ENCODE results near the gene SUMF1.

DNA sequence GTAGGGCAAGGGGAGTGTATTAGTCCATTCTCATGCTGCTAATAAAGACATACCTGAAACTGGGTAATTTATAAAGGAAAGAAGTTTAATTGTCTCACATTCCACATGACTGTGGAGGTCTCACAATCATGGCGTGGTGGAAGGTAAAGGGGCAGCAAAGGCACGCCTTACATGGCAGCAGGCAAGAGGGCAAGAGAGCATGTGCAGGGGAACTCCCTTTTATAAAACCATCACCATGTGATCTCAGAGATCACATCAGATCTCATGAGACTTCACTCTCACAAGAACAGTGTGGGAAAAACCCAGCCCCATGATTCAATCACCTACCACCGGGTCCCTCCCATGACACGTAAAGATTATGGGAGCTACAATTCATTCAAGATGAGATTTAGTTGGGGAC is 41.4 kb downstream of the SUMF1 start:
- no peak for TF ChIP-seq CTCF (IDR thresholded peaks at IDR 0.05 in 2 of 3, conservative IDR thresholded peaks at IDR 0.05 in 1 of 3; ENCODE audit: borderline replicate concordance in 1 of 3, insufficient read depth in 1 of 3, low read depth in 2 of 3, low read length in 2 of 3)
- no peak for TF ChIP-seq ZBTB33 (IDR thresholded peaks at IDR 0.05; ENCODE audit: extremely low read depth, insufficient replicate concordance, low read length)
- TF ChIP-seq POLR2A (IDR thresholded peaks at IDR 0.05; ENCODE audit: borderline replicate concordance, extremely low read depth, insufficient read depth, insufficient read length): no peak
- TF ChIP-seq POLR2AphosphoS5 (IDR thresholded peaks at IDR 0.05; ENCODE audit: low read depth, low read length): no peak
- TF ChIP-seq ZNF274 (IDR thresholded peaks at IDR 0.05; ENCODE audit: low read depth, low read length): no peak
- TF ChIP-seq RAD21 (IDR thresholded peaks at IDR 0.05; ENCODE audit: low read depth): no peak
- TF ChIP-seq EZH2 (IDR thresholded peaks at IDR 0.05): no peak
- no peak for TF ChIP-seq EGR1 (IDR thresholded peaks at IDR 0.05; ENCODE audit: low read depth)
